ENCODE results near the gene TYROBP. TPM values are rescaled to one million over a fixed set of nuclear protein-coding genes. Genes with fewer than 3 reads are reported as not detected.

TYROBP gene
- total and polyA plus RNA-seq, 2 of the 8 experiments (the other 6 are each of a cell fraction or from before 2014, with no cell fraction given) = 0.18 TPM; not detected in 1

- TF ChIP-seq RBBP5 (IDR thresholded peaks at IDR 0.05; ENCODE audit: borderline replicate concordance, low read depth, low read length) (no peak), ATF3 (IDR thresholded peaks at IDR 0.05; ENCODE audit: insufficient read depth, low read depth, low read length) (peak; percentile 7; the same call in 1 of the 2 replicates), EP300 (IDR thresholded peaks at IDR 0.05; ENCODE audit: borderline replicate concordance in 1 of 2, low read depth in 2 of 2, low read length in 2 of 2) (no peak), SAP30 (IDR thresholded peaks at IDR 0.05; ENCODE audit: insufficient read depth, insufficient replicate concordance, low read length) (no peak), NANOG (IDR thresholded peaks at IDR 0.05; ENCODE audit: insufficient read depth, low read depth, low read length, poor library complexity, severe bottlenecking) (no peak), SIX5 (IDR thresholded peaks at IDR 0.05; ENCODE audit: low read depth, low read length) (peak; percentile 81), BACH1 (IDR thresholded peaks at IDR 0.05; ENCODE audit: low read length) (no peak), SIN3A (conservative IDR thresholded peaks at IDR 0.05 in 1 of 2, IDR thresholded peaks at IDR 0.05 in 1 of 2; ENCODE audit: low read depth in 1 of 2, low read length in 2 of 2) (peak in 1 of 2 experiments; percentile 94; a peak in 2 of 4 replicates), SUZ12 (IDR thresholded peaks at IDR 0.05; ENCODE audit: low read length) (no peak), POLR2AphosphoS5 (IDR thresholded peaks at IDR 0.05; ENCODE audit: low read depth, low read length) (peak; percentile 85), JUND (IDR thresholded peaks at IDR 0.05; ENCODE audit: low read length) (0 out of 2 replicates have a peak, but pooled peaks have one; percentile 38), SP4 (IDR thresholded peaks at IDR 0.05; ENCODE audit: low read length) (peak; percentile 40; the same call in 1 of the 2 replicates), RAD21 (IDR thresholded peaks at IDR 0.05 in 1 of 2, conservative IDR thresholded peaks at IDR 0.05 in 1 of 2; ENCODE audit: low read depth in 2 of 2, low read length in 2 of 2) (peak; percentile 97 to 99), CEBPB (IDR thresholded peaks at IDR 0.05; ENCODE audit: low read depth, low read length) (no peak), CTBP2 (IDR thresholded peaks at IDR 0.05; ENCODE audit: borderline replicate concordance, insufficient read depth, insufficient read length, low read length) (no peak), CTCF (IDR thresholded peaks at IDR 0.05; ENCODE audit: control extremely low read depth in 1 of 3, insufficient read depth in 1 of 3, low read depth in 1 of 3, low read length in 3 of 3) (peak; percentile 85 to 98 (median 93)), ZNF274 (IDR thresholded peaks at IDR 0.05; ENCODE audit: borderline replicate concordance, extremely low read depth, low read length) (no peak), TAF1 (IDR thresholded peaks at IDR 0.05; ENCODE audit: low read depth, low read length) (peak; percentile 92), POLR2A (IDR thresholded peaks at IDR 0.05; ENCODE audit: control extremely low read depth in 1 of 2, low read depth in 2 of 2, low read length in 2 of 2) (peak in 1 of 2 experiments; percentile 91; a peak in 2 of 3 replicates), EZH2 (IDR thresholded peaks at IDR 0.05; ENCODE audit: low read depth, low read length, severe bottlenecking) (no peak)
Observed at GRCh38 chr19:35931161-35931873, 23.2 kb upstream of the TYROBP start (continued).

All from H1 (cell line).